SK-N-SH (cell line): ENCODE results near the gene CSRP1. TPM values are rescaled to one million over a fixed set of nuclear protein-coding genes. Genes with fewer than 3 reads are reported as not detected.

Source experiments
- CTCF ChIA-PET: fragments of 300-600, 350-600 bp; formaldehyde crosslinking; extraction: SDS; loops from one replicate; lab custom pipeline; 2021; lab: Yijun Ruan, JAX
- POLR2A ChIA-PET: fragments of 350-600 bp; sonication (Branson Sonifier 250); formaldehyde crosslinking; extraction: SDS; loops from one replicate; lab custom pipeline; 2020; ENCODE audit warnings: antibody characterized with exemption, inconsistent platforms; lab: Yijun Ruan, JAX
- DNase-seq: peaks from one replicate; pipeline ENCODE4 v3.0.0; 2012
- H2AFZ ChIP-seq: fragments of 200-600 bp; sonication (generic); 2 replicates; pipeline ENCODE4 v1.8.1; 2016; ENCODE audit warnings: antibody characterized with exemption, mild to moderate bottlenecking, low read depth
- H3F3A ChIP-seq: fragments of 200-600 bp; sonication (generic); replicated peaks from 2 replicates; pipeline ENCODE3; 2016; ENCODE audit warnings: antibody characterized with exemption, mild to moderate bottlenecking; ENCODE audit not compliant: insufficient read depth
- H3K27ac ChIP-seq, 2 experiments: fragments of 200-500 bp in 1 of 2; fragments of 200-600 bp in 1 of 2; sonication (Bioruptor generic) in 1 of 2; sonication (generic), shearing (Covaris generic) in 1 of 2; 2 replicates each; pipeline versions ENCODE4 v1.5.1 to v1.6.1; 2014 to 2016; ENCODE audit warnings: low read depth in 2 of 2, inconsistent platforms in 1 of 2, low read length in 1 of 2, mild to moderate bottlenecking in 1 of 2, mixed read lengths in 1 of 2
- H3K27me3 ChIP-seq: fragments of 200-600 bp; sonication (generic), shearing (Covaris generic); 2 replicates; pipeline ENCODE4 v1.6.1; 2016; ENCODE audit warnings: mixed run types; ENCODE audit not compliant: insufficient read depth
- H3K36me3 ChIP-seq, 2 experiments: fragments of 200-500 bp in 1 of 2; fragments of 200-600 bp in 1 of 2; sonication (Bioruptor generic) in 1 of 2; sonication (generic) in 1 of 2; replicated peaks in 1 of 2; 2 replicates each; pipeline versions ENCODE3 to v1.5.1; 2014 to 2016; ENCODE audit warnings: low read length in 1 of 2, mild to moderate bottlenecking in 1 of 2; ENCODE audit not compliant: insufficient read depth in 2 of 2, control insufficient read depth in 1 of 2
- H3K4me1 ChIP-seq, 2 experiments: fragments of 200-500 bp in 1 of 2; fragments of 200-600 bp in 1 of 2; sonication (Bioruptor generic) in 1 of 2; sonication (generic), shearing (Covaris generic) in 1 of 2; 2 replicates each; pipeline versions ENCODE4 v1.5.1 to v1.6.1; 2014 to 2016; ENCODE audit warnings: low read depth in 1 of 2, low read length in 1 of 2, mixed run types in 1 of 2; ENCODE audit not compliant: insufficient read depth in 2 of 2, control insufficient read depth in 1 of 2
- H3K4me2 ChIP-seq: fragments of 200-600 bp; sonication (generic), shearing (Covaris generic); 2 replicates; pipeline ENCODE4 v1.6.1; 2017; ENCODE audit warnings: mixed run types
- H3K4me3 ChIP-seq, 2 experiments: fragments of 200-500 bp in 1 of 2; fragments of 200-600 bp in 1 of 2; sonication (Bioruptor generic) in 1 of 2; sonication (generic), shearing (Covaris generic) in 1 of 2; 2 replicates each; pipeline versions ENCODE4 v1.5.1 to v1.8.1; 2014 to 2016; ENCODE audit warnings: low read depth in 2 of 2, inconsistent platforms in 1 of 2, low read length in 1 of 2, mild to moderate bottlenecking in 1 of 2, mixed read lengths in 1 of 2, moderate library complexity in 1 of 2
- H3K79me2 ChIP-seq: fragments of 200-600 bp; sonication (generic); 2 replicates; pipeline ENCODE4 v1.8.1; 2017; ENCODE audit warnings: mild to moderate bottlenecking; ENCODE audit not compliant: insufficient read depth
- H3K9ac ChIP-seq: fragments of 200-600 bp; sonication (generic); 2 replicates; pipeline ENCODE4 v1.6.1; 2017; ENCODE audit warnings: mixed run types
- H3K9me2 ChIP-seq: fragments of 200-600 bp; sonication (generic); 2 replicates; pipeline ENCODE4 v1.6.1; 2017; ENCODE audit warnings: mixed run types
- H3K9me3 ChIP-seq: fragments of 200-600 bp; sonication (generic); 2 replicates; pipeline ENCODE4 v1.6.1; 2017; ENCODE audit warnings: mixed run types, mild to moderate bottlenecking, moderate library complexity
- H4K20me1 ChIP-seq: fragments of 200-600 bp; sonication (generic); 2 replicates; pipeline ENCODE4 v1.6.1; 2017; ENCODE audit warnings: mild to moderate bottlenecking, mixed run types; ENCODE audit not compliant: insufficient read depth
- CHD2 ChIP-seq: fragments of 150-350 bp; IDR thresholded peaks from 2 replicates; pipeline ENCODE4 v1.6.1; 2018; ENCODE audit warnings: low read length; ENCODE audit not compliant: partially characterized antibody
- ELF1 ChIP-seq: IDR thresholded peaks from 2 replicates; pipeline ENCODE4 v1.4.0; 2012
- FOSL2 ChIP-seq: IDR thresholded peaks from 2 replicates; pipeline ENCODE4 v1.4.0; 2012; ENCODE audit warnings: low read depth, mild to moderate bottlenecking, moderate library complexity, borderline replicate concordance
- FOXJ3 ChIP-seq: sonication (generic); formaldehyde crosslinking; IDR thresholded peaks from 2 replicates; pipeline ENCODE4 v1.5.1; 2020; ENCODE audit warnings: mild to moderate bottlenecking, missing genetic modification reagents
- GATA2 ChIP-seq: sonication (generic); formaldehyde crosslinking; IDR thresholded peaks from 2 replicates; pipeline ENCODE4 v1.5.0; 2020; ENCODE audit warnings: mild to moderate bottlenecking, missing genetic modification reagents
- JUND ChIP-seq: IDR thresholded peaks from 2 replicates; pipeline ENCODE4 v1.4.0; 2012
- MXI1 ChIP-seq: IDR thresholded peaks from 2 replicates; pipeline ENCODE4 v1.6.1; 2012; ENCODE audit warnings: mild to moderate bottlenecking, low read depth, low read length, improper control_type of control experiment
- NFIC ChIP-seq: IDR thresholded peaks from 2 replicates; pipeline ENCODE4 v1.4.0; 2012; ENCODE audit warnings: borderline replicate concordance
- NRF1 ChIP-seq: IDR thresholded peaks from 2 replicates; pipeline ENCODE4 v1.6.1; 2012; ENCODE audit warnings: low read depth, mild to moderate bottlenecking, low read length
- POLR2AphosphoS5 ChIP-seq: IDR thresholded peaks from 2 replicates; pipeline ENCODE4 v1.6.1; 2012; ENCODE audit warnings: low read depth, low read length
- RCOR1 ChIP-seq: fragments of 150-350 bp; IDR thresholded peaks from 2 replicates; pipeline ENCODE4 v1.6.1; 2017; ENCODE audit warnings: antibody characterized with exemption, low read length
- RFX5 ChIP-seq: IDR thresholded peaks from 2 replicates; pipeline ENCODE4 v1.6.1; 2012; ENCODE audit warnings: mild to moderate bottlenecking, improper control_type of control experiment, low read length
- RXRA ChIP-seq: IDR thresholded peaks from 2 replicates; pipeline ENCODE4 v1.4.0; 2012; ENCODE audit warnings: low read depth, mild to moderate bottlenecking, borderline replicate concordance
- SMC3 ChIP-seq: IDR thresholded peaks from 2 replicates; pipeline ENCODE4 v1.6.1; 2012; ENCODE audit warnings: low read depth, low read length, improper control_type of control experiment
- TCF12 ChIP-seq: IDR thresholded peaks from 2 replicates; pipeline ENCODE4 v1.4.0; 2012
- TEAD4 ChIP-seq: IDR thresholded peaks from 2 replicates; pipeline ENCODE4 v1.4.0; 2012; ENCODE audit warnings: mild to moderate bottlenecking, borderline replicate concordance; ENCODE audit not compliant: insufficient read depth
- WGBS: methylation state at CpG from one replicate; pipeline ENCODE4 v1.1.6; 2017; ENCODE audit warnings: low lambda C conversion rate; 5-methylcytosine and 5-hydroxymethylcytosine counted together
- polyA plus RNA-seq, 3 experiments: library from polyadenylated mRNA; depleted of rRNA; stranded (reverse); fragments of >200 nt; gene quantifications; 2 replicates each; pipeline ENCODE4 v1.2.3, GENCODE V29; 2012
- TF ChIP-seq, protein P1 (sequence below): IDR thresholded peaks from 2 replicates; pipeline ENCODE4; 2012
- TF ChIP-seq, protein P2 (sequence below): fragments of 150-350 bp; IDR thresholded peaks from 2 replicates; pipeline ENCODE4 v1.6.1; 2017; ENCODE audit warnings: antibody characterized with exemption, low read length, low read depth, borderline replicate concordance

The CSRP1 gene
- polyA plus RNA-seq, 1 of the 3 experiments (the other 2 are of a cell fraction): 373 TPM

DNA sequence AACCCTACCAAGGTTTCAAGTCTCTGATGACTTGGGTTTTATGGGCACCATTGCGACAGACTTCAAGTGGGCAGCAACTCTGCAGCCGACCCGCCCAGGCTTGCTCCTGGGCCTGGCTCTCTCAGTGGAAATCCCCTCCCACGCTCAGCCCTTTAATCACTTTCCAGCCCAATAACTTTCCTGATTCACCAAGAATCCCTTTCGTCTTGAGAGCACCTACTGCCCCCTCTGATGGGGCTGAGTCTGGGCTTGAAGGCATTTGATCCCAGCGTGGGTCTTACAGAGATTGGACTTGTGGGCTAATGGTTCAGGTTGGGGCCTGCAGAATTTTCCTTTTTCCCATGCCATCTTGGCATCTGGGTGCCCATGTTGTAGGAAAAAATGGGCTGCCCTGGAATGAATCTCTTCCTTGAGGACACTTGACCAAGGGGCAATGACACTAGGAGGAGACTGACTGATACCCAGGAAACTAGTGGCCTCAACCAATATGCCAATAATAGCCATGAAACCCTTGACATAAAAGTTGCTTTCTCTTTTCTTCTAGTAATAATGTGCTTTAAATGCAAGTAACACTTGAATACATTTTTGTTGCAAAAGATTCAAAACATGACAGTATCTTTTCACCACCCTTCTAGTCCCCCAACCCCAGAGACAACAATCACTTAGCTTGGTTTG is 30.1 kb downstream of the CSRP1 start:
- Histone ChIP-seq H3F3A (peaks cover 4% of the 10 kb centered on the region), H3K9me2 (no peaks in the 10 kb centered on the region), H4K20me1 (no peaks in the 10 kb centered on the region), H3K4me1 (peaks cover 0 to 9% of the 10 kb centered on the region in 2 experiments; a peak in 2 of 4 replicates), H3K36me3 (no peaks in the 10 kb centered on the region), H3K27me3 (no peaks in the 10 kb centered on the region), H3K9ac (no peak overlapping the region), H3K9me3 (no peaks in the 10 kb centered on the region), H3K4me3 (no peak overlapping the region), H3K79me2 (no peaks in the 10 kb centered on the region), H3K27ac (no peak overlapping the region), H2AFZ (no peak overlapping the region), H3K4me2 (no peak overlapping the region)
- TF ChIP-seq POLR2AphosphoS5: no peak
- TF ChIP-seq NRF1: no peak
- TF ChIP-seq JUND: no peak
- no peak for TF ChIP-seq RCOR1
- no peak for TF ChIP-seq CHD2
- no peak for TF ChIP-seq NFIC
- TF ChIP-seq RFX5: no peak
- TF ChIP-seq RXRA: no peak
- TF ChIP-seq, protein P1, sequence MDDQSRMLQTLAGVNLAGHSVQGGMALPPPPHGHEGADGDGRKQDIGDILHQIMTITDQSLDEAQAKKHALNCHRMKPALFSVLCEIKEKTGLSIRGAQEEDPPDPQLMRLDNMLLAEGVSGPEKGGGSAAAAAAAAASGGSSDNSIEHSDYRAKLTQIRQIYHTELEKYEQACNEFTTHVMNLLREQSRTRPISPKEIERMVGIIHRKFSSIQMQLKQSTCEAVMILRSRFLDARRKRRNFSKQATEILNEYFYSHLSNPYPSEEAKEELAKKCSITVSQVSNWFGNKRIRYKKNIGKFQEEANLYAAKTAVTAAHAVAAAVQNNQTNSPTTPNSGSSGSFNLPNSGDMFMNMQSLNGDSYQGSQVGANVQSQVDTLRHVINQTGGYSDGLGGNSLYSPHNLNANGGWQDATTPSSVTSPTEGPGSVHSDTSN: no peak
- TF ChIP-seq ELF1: no peak
- no peak for TF ChIP-seq FOXJ3
- TF ChIP-seq, protein P2, sequence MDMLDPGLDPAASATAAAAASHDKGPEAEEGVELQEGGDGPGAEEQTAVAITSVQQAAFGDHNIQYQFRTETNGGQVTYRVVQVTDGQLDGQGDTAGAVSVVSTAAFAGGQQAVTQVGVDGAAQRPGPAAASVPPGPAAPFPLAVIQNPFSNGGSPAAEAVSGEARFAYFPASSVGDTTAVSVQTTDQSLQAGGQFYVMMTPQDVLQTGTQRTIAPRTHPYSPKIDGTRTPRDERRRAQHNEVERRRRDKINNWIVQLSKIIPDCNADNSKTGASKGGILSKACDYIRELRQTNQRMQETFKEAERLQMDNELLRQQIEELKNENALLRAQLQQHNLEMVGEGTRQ: no peak
- no peak for TF ChIP-seq TCF12
- TF ChIP-seq FOSL2: no peak
- TF ChIP-seq SMC3: no peak
- no peak for TF ChIP-seq MXI1
- no peak for TF ChIP-seq GATA2 (CRISPR knock-in tag)
- TF ChIP-seq TEAD4: no peak
- POLR2A ChIA-PET: no interaction called here
- 66% methylated on average over 6 of the region's 6 CpGs for WGBS
- CTCF ChIA-PET: interaction anchor here (0.7 to 22.5 kb wide), 6 partner anchors 8 to 80 kb away, joined by 3 to 860 read pairs (median 4); partner anchors contain the start of genes CSRP1 and PHLDA3
- no peak for DNase-seq
